ENCODE measurements around the gene SYT7. TPM values are rescaled to one million over a fixed set of nuclear protein-coding genes. Genes with fewer than 3 reads are reported as not detected.

The SYT7 gene
- total RNA-seq, 1 donor from 2014 or later = not detected

GRCh38 chr11:61499816-61500491 lies 80.9 kb downstream of the SYT7 start:
- Mint-ChIP-seq H3K36me3 (ENCODE audit: low read depth) (no peaks in the 10 kb centered on the region), H3K27ac (no peak overlapping the region), H3K9me3 (no peaks in the 10 kb centered on the region), H3K27me3 (peaks cover 2% of the 10 kb centered on the region), H3K4me1 (no peaks in the 10 kb centered on the region), H3K4me3 (no peak overlapping the region)
- POLR2A ChIA-PET = no interaction called here
- ATAC-seq (ENCODE audit: low read depth) (no peak), DNase-seq (no peak)
- CTCF ChIA-PET = interaction anchor here (1.2 kb wide), 1 partner anchor 63 kb away, joined by 3 read pairs; no protein-coding TSS in a partner anchor
- no peak for TF ChIP-seq CTCF (IDR thresholded peaks at IDR 0.05)
- intact Hi-C loops (cut with micrococcal nuclease) = no loop called here

- no peak overlapping the region for H3K27ac Mint-ChIP-seq
- CTCF ChIA-PET = interaction anchor here (1.0 kb wide), 1 partner anchor 12 kb away, joined by 3 read pairs; no protein-coding TSS in a partner anchor
- no peaks in the 10 kb centered on the region for H3K36me3 Mint-ChIP-seq (ENCODE audit: low read depth)
- TF ChIP-seq CTCF (IDR thresholded peaks at IDR 0.05) = no peak
- no peaks in the 10 kb centered on the region for H3K27me3 Mint-ChIP-seq
- intact Hi-C loops (cut with micrococcal nuclease) = no loop called here
- H3K9me3 Mint-ChIP-seq = no peaks in the 10 kb centered on the region
- POLR2A ChIA-PET = no interaction called here
- ATAC-seq (ENCODE audit: low read depth) (no peak), DNase-seq (no peak)
- H3K4me3 Mint-ChIP-seq = no peak overlapping the region
- no peaks in the 10 kb centered on the region for H3K4me1 Mint-ChIP-seq
These were observed 82.0 kb downstream of the SYT7 start for GRCh38 chr11:61498767-61499341.

- intact Hi-C loops (cut with micrococcal nuclease) = no loop called here
- ATAC-seq (ENCODE audit: low read depth) (no peak), DNase-seq (no peak)
- TF ChIP-seq CTCF (IDR thresholded peaks at IDR 0.05) = no peak
- no peaks in the 10 kb centered on the region for H3K27me3 Mint-ChIP-seq
- H3K9me3 Mint-ChIP-seq = no peaks in the 10 kb centered on the region
- no peak overlapping the region for H3K27ac Mint-ChIP-seq
- ChIA-PET POLR2A (no interaction called here), CTCF (interaction anchor here (1.0 kb wide), 1 partner anchor 11 kb away, joined by 3 read pairs; no protein-coding TSS in a partner anchor)
- H3K4me3 Mint-ChIP-seq = no peak overlapping the region
- H3K4me1 Mint-ChIP-seq = no peaks in the 10 kb centered on the region
- no peaks in the 10 kb centered on the region for H3K36me3 Mint-ChIP-seq (ENCODE audit: low read depth)
These were observed 83.0 kb downstream of the SYT7 start for GRCh38 chr11:61497876-61498275.

DNA sequence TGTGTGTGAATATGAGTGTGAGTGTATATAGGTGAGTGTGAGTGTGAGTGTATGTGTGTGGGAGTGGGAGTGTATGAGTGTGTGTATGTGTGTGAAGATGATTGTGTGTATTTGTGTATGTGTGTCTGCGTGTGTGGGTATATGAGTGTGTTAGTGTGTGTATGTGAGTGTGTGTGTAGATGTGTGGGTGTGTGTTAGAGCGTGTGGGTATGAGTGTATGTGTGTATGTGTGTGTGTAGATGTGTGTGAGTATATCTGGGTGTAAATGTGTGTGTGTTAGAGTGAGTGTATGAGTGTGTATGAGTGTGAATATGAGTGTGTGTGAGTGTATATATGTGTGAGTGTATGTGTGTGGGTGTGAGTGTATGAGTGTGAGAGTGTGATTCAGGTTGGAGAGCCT lies 83.4 kb downstream of the SYT7 start:
- DNase-seq = no peak
- H3K9me3 Mint-ChIP-seq = no peaks in the 10 kb centered on the region
- H3K27ac Mint-ChIP-seq = no peak overlapping the region
- POLR2A ChIA-PET = no interaction called here
- no peaks in the 10 kb centered on the region for H3K36me3 Mint-ChIP-seq (ENCODE audit: low read depth)
- no peaks in the 10 kb centered on the region for H3K4me1 Mint-ChIP-seq
- CTCF ChIA-PET = no interaction called here
- ATAC-seq (ENCODE audit: low read depth) = no peak
- intact Hi-C loops (cut with micrococcal nuclease) = no loop called here
- H3K27me3 Mint-ChIP-seq = no peaks in the 10 kb centered on the region
- no peak overlapping the region for H3K4me3 Mint-ChIP-seq
- TF ChIP-seq CTCF (IDR thresholded peaks at IDR 0.05) = no peak

GRCh38 chr11:61496602-61497400 lies 84.1 kb downstream of the SYT7 start:
- ChIA-PET POLR2A (no interaction called here), CTCF (no interaction called here)
- H3K27ac Mint-ChIP-seq = no peak overlapping the region
- H3K4me1 Mint-ChIP-seq = no peaks in the 10 kb centered on the region
- DNase-seq (no peak), ATAC-seq (ENCODE audit: low read depth) (no peak)
- TF ChIP-seq CTCF (IDR thresholded peaks at IDR 0.05) = no peak
- intact Hi-C loops (cut with micrococcal nuclease) = no loop called here
- H3K27me3 Mint-ChIP-seq = no peaks in the 10 kb centered on the region
- no peaks in the 10 kb centered on the region for H3K9me3 Mint-ChIP-seq
- no peaks in the 10 kb centered on the region for H3K36me3 Mint-ChIP-seq (ENCODE audit: low read depth)
- H3K4me3 Mint-ChIP-seq = no peak overlapping the region

Data from activated B cell treated with CpG ODN at 0.5 μM for 24 hours (primary cell).